HCT116 (cell line): ENCODE measurements around the gene PSMD12. TPM values are rescaled to one million over a fixed set of nuclear protein-coding genes. Genes with fewer than 3 reads are reported as not detected.

ENCODE experiments used
- ATAC-seq: fragments of 200-7000 bp; cut with Tn5 transposase; 2 replicates; pipeline ENCODE4 v1.9.1; 2020; ENCODE audit warnings: mild to moderate bottlenecking, moderate library complexity
- BruUV-seq: library from RNA; stranded (reverse); fragments of 400-500 nt; replicated peaks from 2 replicates; lab custom pipeline; 2021; lab: Mats Ljungman, UMichigan
- CTCF ChIA-PET: fragments of 300-600 bp; sonication (Branson Sonifier 250); formaldehyde crosslinking; loops from one replicate; lab custom pipeline; 2021; ENCODE audit warnings: antibody characterized with exemption; lab: Charles Lee
- POLR2A ChIA-PET: fragments of 300-600, 350-600 bp; sonication (Branson Sonifier 250); formaldehyde crosslinking; loops from one replicate; lab custom pipeline; 2021; ENCODE audit warnings: antibody characterized with exemption; lab: Charles Lee
- RAD21 ChIA-PET, 2 experiments: fragments of 300-600 bp; sonication (Branson Sonifier 250); formaldehyde crosslinking; loops; one replicate each; lab custom pipeline; 2023; ENCODE audit warnings: low total read pairs in 2 of 2; ENCODE audit not compliant: uncharacterized antibody in 2 of 2, unreplicated experiment in 2 of 2, low non-redundant PET in 1 of 2; lab: Charles Lee
- DNase-seq: peaks from one replicate; pipeline ENCODE4 v3.0.0-alpha.2; 2010; ENCODE audit warnings: low read depth, low spot score
- H2AFZ ChIP-seq: fragments of 200-600 bp; shearing (Covaris generic), sonication (generic); 2 replicates; pipeline ENCODE4 v1.6.1; 2017; ENCODE audit warnings: low read depth, mixed run types, mixed read lengths, antibody characterized with exemption, low read length; ENCODE audit not compliant: poor library complexity, severe bottlenecking
- H3K27ac ChIP-seq: 2 replicates; pipeline ENCODE4 v1.5.1; 2012; ENCODE audit warnings: low read depth, low read length
- H3K27me3 ChIP-seq: fragments of 200-600 bp; sonication (generic); 2 replicates; pipeline ENCODE4 v1.6.1; 2016; ENCODE audit warnings: mixed run types, low read length, mixed read lengths; ENCODE audit not compliant: insufficient read depth
- H3K36me3 ChIP-seq, 2 experiments: fragments of 200-500 bp in 1 of 2; fragments of 200-600 bp in 1 of 2; sonication (Bioruptor generic) in 1 of 2; sonication (generic) in 1 of 2; 2 replicates each; pipeline versions ENCODE4 v1.5.1 to v1.6.1; 2014 to 2016; ENCODE audit warnings: low read length in 2 of 2, inconsistent platforms in 1 of 2, mixed read lengths in 1 of 2, mixed run types in 1 of 2; ENCODE audit not compliant: insufficient read depth in 2 of 2, control insufficient read depth in 1 of 2
- H3K4me1 ChIP-seq, 2 experiments: fragments of 200-600 bp in 1 of 2; sonication (generic) in 1 of 2; 2 replicates each; pipeline versions ENCODE4 v1.5.1 to v1.6.1; 2012 to 2017; ENCODE audit warnings: low read length in 2 of 2, inconsistent platforms in 1 of 2, mild to moderate bottlenecking in 1 of 2, mixed read lengths in 1 of 2, mixed run types in 1 of 2, moderate library complexity in 1 of 2; ENCODE audit not compliant: insufficient read depth in 2 of 2, control insufficient read depth in 1 of 2
- H3K4me2 ChIP-seq: fragments of 200-600 bp; sonication (generic); 2 replicates; pipeline ENCODE4 v1.6.1; 2017; ENCODE audit warnings: mixed run types, low read length, mixed read lengths
- H3K4me3 ChIP-seq, 2 experiments: fragments of 200-600 bp in 1 of 2; sonication (generic) in 1 of 2; replicated peaks in 1 of 2; 2 replicates each; pipeline ENCODE4 v1.5.1; 2011 to 2016; ENCODE audit warnings: low read length in 2 of 2, control low read depth in 1 of 2, low read depth in 1 of 2, mild to moderate bottlenecking in 1 of 2, mixed read lengths in 1 of 2, mixed run types in 1 of 2
- H3K79me2 ChIP-seq: fragments of 200-600 bp; sonication (generic); 2 replicates; pipeline ENCODE4 v1.6.1; 2017; ENCODE audit warnings: mild to moderate bottlenecking, mixed run types, low read length, moderate library complexity, mixed read lengths; ENCODE audit not compliant: insufficient read depth
- H3K9ac ChIP-seq: fragments of 200-600 bp; sonication (generic); 2 replicates; pipeline ENCODE4 v1.6.1; 2016; ENCODE audit warnings: low read length, mixed read lengths
- H3K9me2 ChIP-seq: fragments of 200-600 bp; sonication (generic), shearing (Covaris generic); 2 replicates; pipeline ENCODE4 v1.6.1; 2017; ENCODE audit warnings: mixed run types, mild to moderate bottlenecking, moderate library complexity; ENCODE audit not compliant: insufficient read depth
- H3K9me3 ChIP-seq, 2 experiments: fragments of 200-500 bp in 1 of 2; fragments of 200-600 bp in 1 of 2; sonication (Bioruptor generic) in 1 of 2; sonication (generic) in 1 of 2; 2 replicates each; pipeline ENCODE4 v1.6.1; 2014 to 2017; ENCODE audit warnings: low read length in 2 of 2, mixed read lengths in 2 of 2, inconsistent platforms in 1 of 2, low read depth in 1 of 2, mild to moderate bottlenecking in 1 of 2, mixed run types in 1 of 2, moderate library complexity in 1 of 2; ENCODE audit not compliant: control insufficient read depth in 1 of 2, insufficient read depth in 1 of 2
- H4K20me1 ChIP-seq: fragments of 200-600 bp; sonication (generic), shearing (Covaris generic); 2 replicates; pipeline ENCODE4 v1.6.1; 2017; ENCODE audit warnings: mixed run types, mild to moderate bottlenecking, moderate library complexity; ENCODE audit not compliant: insufficient read depth
- ATF3 ChIP-seq: IDR thresholded peaks from 2 replicates; pipeline ENCODE4 v1.6.1; 2012
- CBX3 ChIP-seq: IDR thresholded peaks from 2 replicates; pipeline ENCODE4 v1.6.1; 2012; ENCODE audit warnings: low read depth
- CEBPB ChIP-seq: IDR thresholded peaks from 2 replicates; pipeline ENCODE4 v1.6.1; 2012; ENCODE audit warnings: low read depth
- CTCF ChIP-seq, 3 experiments: fragments of 200-600 bp in 1 of 3; sonication (generic) in 1 of 3; IDR thresholded peaks in 2 of 3; conservative IDR thresholded peaks in 1 of 3; 2 replicates each; pipeline ENCODE4 v1.5.1; 2012 to 2017; ENCODE audit warnings: low read depth in 2 of 3, low read length in 2 of 3, antibody characterized with exemption in 1 of 3, borderline replicate concordance in 1 of 3, control low read depth in 1 of 3, mild to moderate bottlenecking in 1 of 3, mixed read lengths in 1 of 3, mixed run types in 1 of 3, moderate library complexity in 1 of 3; ENCODE audit not compliant: insufficient read depth in 1 of 3
- EGR1 ChIP-seq: IDR thresholded peaks from 2 replicates; pipeline ENCODE4 v1.6.1; 2012; ENCODE audit warnings: low read depth
- ELF1 ChIP-seq: IDR thresholded peaks from 2 replicates; pipeline ENCODE4 v1.6.1; 2012; ENCODE audit warnings: low read depth, borderline replicate concordance
- EZH2 ChIP-seq: fragments of 200-600 bp; sonication (generic); IDR thresholded peaks from 2 replicates; pipeline ENCODE4 v1.6.1; 2017; ENCODE audit warnings: antibody characterized with exemption, mixed run types
- EZH2phosphoT487 ChIP-seq: fragments of 200-600 bp; IDR thresholded peaks from 2 replicates; pipeline ENCODE4 v1.6.1; 2018; ENCODE audit warnings: antibody characterized with exemption, borderline replicate concordance
- FOSL1 ChIP-seq: IDR thresholded peaks from 2 replicates; pipeline ENCODE4 v1.6.1; 2012; ENCODE audit warnings: low read depth
- JUND ChIP-seq: IDR thresholded peaks from 2 replicates; pipeline ENCODE4 v1.6.1; 2012
- MAX ChIP-seq: IDR thresholded peaks from 2 replicates; pipeline ENCODE4 v1.6.1; 2012
- POLR2A ChIP-seq: IDR thresholded peaks from 2 replicates; pipeline ENCODE4 v1.7.0; 2011; ENCODE audit warnings: borderline replicate concordance; ENCODE audit not compliant: insufficient read depth, insufficient read length; ENCODE audit errors: extremely low read depth
- POLR2AphosphoS5 ChIP-seq: IDR thresholded peaks from 2 replicates; pipeline ENCODE4 v1.6.1; 2011; ENCODE audit warnings: mild to moderate bottlenecking, low read depth, low read length, moderate library complexity
- RAD21 ChIP-seq: IDR thresholded peaks from 2 replicates; pipeline ENCODE4 v1.6.1; 2012; ENCODE audit warnings: low read depth, mild to moderate bottlenecking
- REST ChIP-seq: IDR thresholded peaks from 2 replicates; pipeline ENCODE4 v1.6.1; 2012; ENCODE audit warnings: low read depth
- SIN3A ChIP-seq: IDR thresholded peaks from 2 replicates; pipeline ENCODE4 v1.6.1; 2012; ENCODE audit warnings: low read depth
- TCF7L2 ChIP-seq: IDR thresholded peaks from 2 replicates; pipeline ENCODE4 v1.7.0; 2011; ENCODE audit warnings: borderline replicate concordance, inconsistent platforms; ENCODE audit not compliant: insufficient read depth, insufficient read length; ENCODE audit errors: extremely low read depth
- YY1 ChIP-seq: IDR thresholded peaks from 2 replicates; pipeline ENCODE4 v1.6.1; 2011; ENCODE audit warnings: low read length, low read depth, moderate library complexity, mild to moderate bottlenecking; ENCODE audit not compliant: insufficient replicate concordance; ENCODE audit errors: extremely low read depth
- ZNF274 ChIP-seq: fragments of 200-500 bp; sonication (Bioruptor generic); IDR thresholded peaks from 2 replicates; pipeline ENCODE4 v1.6.1; 2014; ENCODE audit warnings: mild to moderate bottlenecking, low read depth, low read length, inconsistent platforms
- intact Hi-C: fragments of 100-400 bp; cut with micrococcal nuclease; formaldehyde crosslinking; loops from 2 replicates; pipeline ENCODE4 v1.10.0; 2022
- total RNA-seq: library from RNA; stranded (reverse); gene quantifications from one replicate; pipeline ENCODE4 v1.2.1, GENCODE V29; 2021; ENCODE audit not compliant: unreplicated experiment

Gene PSMD12
- total RNA-seq, 1 experiment from 2014 or later: 115 TPM

- no TSS peak for BruUV-seq
- Histone ChIP-seq H4K20me1 (no peaks in the 10 kb centered on the region), H2AFZ (no peak overlapping the region), H3K9me2 (no peaks in the 10 kb centered on the region), H3K79me2 (no peaks in the 10 kb centered on the region), H3K9me3 (no peaks in the 10 kb centered on the region), H3K4me2 (no peak overlapping the region), H3K9ac (no peak overlapping the region), H3K27ac (no peak overlapping the region), H3K27me3 (no peaks in the 10 kb centered on the region), H3K36me3 (no peaks in the 10 kb centered on the region), H3K4me1 (peaks cover 3 to 25% of the 10 kb centered on the region in 2 experiments; a peak in 3 of 4 replicates), H3K4me3 (no peak overlapping the region)
- DNase-seq (no peak), ATAC-seq (no peak)
- ChIA-PET RAD21 (no interaction called here), CTCF (interaction anchor here (0.7 to 1.7 kb wide), 3 partner anchors 17 to 68 kb away, joined by 4 to 6 read pairs (median 4); no protein-coding TSS in a partner anchor), POLR2A (interaction anchor here (0.7 kb wide), 1 partner anchor 16 kb away, joined by 3 read pairs; no protein-coding TSS in a partner anchor)
- TF ChIP-seq REST (no peak), RAD21 (no peak), EGR1 (no peak), TCF7L2 (no peak), YY1 (no peak), ELF1 (no peak), EZH2 (no peak), POLR2AphosphoS5 (no peak), SIN3A (no peak), FOSL1 (no peak), JUND (no peak), CEBPB (no peak), ZNF274 (no peak), CBX3 (no peak), POLR2A (no peak), CTCF (IDR thresholded peaks at IDR 0.05 in 2 of 3, conservative IDR thresholded peaks at IDR 0.05 in 1 of 3; ENCODE audit: borderline replicate concordance in 1 of 3, insufficient read depth in 1 of 3, low read depth in 2 of 3, low read length in 2 of 3) (no peak), MAX (no peak), ATF3 (no peak), EZH2phosphoT487 (no peak)
- intact Hi-C loops: no loop called here
Observed at GRCh38 chr17:67289181-67289876, 77.0 kb downstream of the PSMD12 start.
